Placental epithelial cell (primary cell): Measurements from ENCODE around the gene RECK. TPM values are rescaled to one million over a fixed set of nuclear protein-coding genes. Genes with fewer than 3 reads are reported as not detected.

Experiments used
- small RNA-seq: library from RNA; depleted of rRNA; stranded (forward); fragments of <200 nt; gene quantifications from one replicate; pipeline ENCODE3, GENCODE V24; 2012
- total RNA-seq: library from RNA; depleted of rRNA; stranded (reverse); fragments of >200 nt; gene quantifications from 2 replicates; pipeline ENCODE4 v1.2.3, GENCODE V29; 2012

RECK gene
- 22.2 and 54.2 TPM in 2 replicates for total RNA-seq

GRCh38 chr9:36036780-36037548 lies at the start of gene RECK:
TSS of gene RECK (plus strand) at chr9:36036913. CDS start at chr9:36036999, 86 bp downstream.

GRCh38 chr9:36136272-36136893 lies 99.7 kb downstream of the RECK start, which contains the start of gene GLIPR2:
TSS of gene GLIPR2 (plus strand) at chr9:36136733. CDS start at chr9:36136779, 46 bp downstream.

GRCh38 chr9:36169166-36169565 lies 132.5 kb downstream of the RECK start, which contains the start of gene CCIN:
TSS of gene CCIN (plus strand) at chr9:36169388. CDS start at chr9:36169503, 115 bp downstream.

Small RNA genes within 50 kb of the gene (small RNA-seq; reads per million reads assigned to genes)
- not detected for gene RF02275

Other genes starting within 250 kb of the RECK start
- gene NPR2, start 245.3 kb upstream of the RECK start, total RNA-seq, result 9.0 and 23.6 TPM in 2 replicates
- 0.65 and 1.2 TPM in 2 replicates for gene SPAG8, start 224.7 kb upstream of the RECK start, total RNA-seq
- gene HINT2, start 221.9 kb upstream of the RECK start, total RNA-seq, result 10.6 and 15.7 TPM in 2 replicates
- not detected in 2 replicates for gene FAM221B, start 208.2 kb upstream of the RECK start, total RNA-seq
- 3.5 and 4.0 TPM in 2 replicates for gene TMEM8B, start 207.7 kb upstream of the RECK start, total RNA-seq
- not detected in 2 replicates for gene OR13J1, start 166.5 kb upstream of the RECK start, total RNA-seq
- 0.39 and 0.76 TPM in 2 replicates for gene HRCT1, start 130.7 kb upstream of the RECK start, total RNA-seq
- gene SPAAR, start 127.4 kb upstream of the RECK start, total RNA-seq, result not detected in 2 replicates
- gene OR2S2, start 78.8 kb upstream of the RECK start, total RNA-seq, result not detected in 2 replicates
- 36.3 and 83.6 TPM in 2 replicates for gene GLIPR2, start 99.8 kb downstream of the RECK start, total RNA-seq
- 3.7 and 3.9 TPM in 2 replicates for gene CCIN, start 132.5 kb downstream of the RECK start, total RNA-seq
- 204 and 250 TPM in 2 replicates for gene CLTA, start 154.0 kb downstream of the RECK start, total RNA-seq
- gene GNE, start 221.5 kb downstream of the RECK start, total RNA-seq, result 13.3 and 21.8 TPM in 2 replicates